SU-DHL-6 (cell line): ENCODE results near the gene BCAS3.

Experiments
- EZH2phosphoT487 ChIP-seq: fragments of 200-600 bp; sonication (generic), shearing (Covaris generic); conservative IDR thresholded peaks from 2 replicates; pipeline ENCODE4 v1.6.1; 2018; ENCODE audit warnings: mild to moderate bottlenecking, antibody characterized with exemption, low read length, moderate library complexity, mixed read lengths
- TF ChIP-seq, protein P1 (sequence below): fragments of 200-600 bp; sonication (generic); IDR thresholded peaks from one replicate; pipeline ENCODE4 v1.5.1; 2017; ENCODE audit warnings: antibody characterized with exemption, mild to moderate bottlenecking, low read length, moderate library complexity; ENCODE audit not compliant: insufficient read depth, poor library complexity, severe bottlenecking

DNA sequence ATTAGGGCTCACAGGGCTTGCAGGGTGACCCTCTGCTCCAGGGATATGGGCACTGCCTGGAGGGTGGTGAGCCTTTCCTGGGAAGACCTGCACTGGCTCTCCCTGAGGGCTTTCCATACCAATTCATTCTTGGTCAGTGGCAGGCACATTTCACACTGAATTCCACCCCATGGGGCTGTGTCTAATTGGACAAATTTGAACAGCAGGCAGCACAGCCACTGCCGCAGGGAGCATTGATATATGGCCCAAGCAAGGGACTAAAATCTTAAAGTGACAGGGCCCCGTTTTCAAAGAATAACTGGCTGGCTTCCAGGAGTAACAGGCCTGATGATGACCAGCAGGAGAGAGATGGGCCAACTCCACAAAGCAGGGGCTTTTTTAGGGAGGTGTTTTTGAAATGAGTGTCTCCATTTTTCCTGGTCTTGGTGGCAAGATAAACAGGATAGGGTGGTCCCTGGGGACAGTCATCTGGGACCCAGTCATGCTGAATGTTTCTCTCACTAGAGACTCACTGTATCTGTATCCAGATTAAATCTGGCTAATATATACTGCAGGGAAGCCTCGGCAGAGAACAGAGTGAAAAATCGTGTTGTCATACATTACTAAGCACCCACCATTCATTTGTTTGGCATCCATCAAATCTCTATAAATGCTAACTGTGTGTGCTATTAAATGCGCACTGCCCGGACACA is 647.9 kb downstream of the BCAS3 start:
- TF ChIP-seq, protein P1, sequence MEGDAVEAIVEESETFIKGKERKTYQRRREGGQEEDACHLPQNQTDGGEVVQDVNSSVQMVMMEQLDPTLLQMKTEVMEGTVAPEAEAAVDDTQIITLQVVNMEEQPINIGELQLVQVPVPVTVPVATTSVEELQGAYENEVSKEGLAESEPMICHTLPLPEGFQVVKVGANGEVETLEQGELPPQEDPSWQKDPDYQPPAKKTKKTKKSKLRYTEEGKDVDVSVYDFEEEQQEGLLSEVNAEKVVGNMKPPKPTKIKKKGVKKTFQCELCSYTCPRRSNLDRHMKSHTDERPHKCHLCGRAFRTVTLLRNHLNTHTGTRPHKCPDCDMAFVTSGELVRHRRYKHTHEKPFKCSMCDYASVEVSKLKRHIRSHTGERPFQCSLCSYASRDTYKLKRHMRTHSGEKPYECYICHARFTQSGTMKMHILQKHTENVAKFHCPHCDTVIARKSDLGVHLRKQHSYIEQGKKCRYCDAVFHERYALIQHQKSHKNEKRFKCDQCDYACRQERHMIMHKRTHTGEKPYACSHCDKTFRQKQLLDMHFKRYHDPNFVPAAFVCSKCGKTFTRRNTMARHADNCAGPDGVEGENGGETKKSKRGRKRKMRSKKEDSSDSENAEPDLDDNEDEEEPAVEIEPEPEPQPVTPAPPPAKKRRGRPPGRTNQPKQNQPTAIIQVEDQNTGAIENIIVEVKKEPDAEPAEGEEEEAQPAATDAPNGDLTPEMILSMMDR: no peak
- TF ChIP-seq EZH2phosphoT487: no peak
